ENCODE data around the gene RELT. TPM values are rescaled to one million over a fixed set of nuclear protein-coding genes. Genes with fewer than 3 reads are reported as not detected.

RELT gene, protein sequence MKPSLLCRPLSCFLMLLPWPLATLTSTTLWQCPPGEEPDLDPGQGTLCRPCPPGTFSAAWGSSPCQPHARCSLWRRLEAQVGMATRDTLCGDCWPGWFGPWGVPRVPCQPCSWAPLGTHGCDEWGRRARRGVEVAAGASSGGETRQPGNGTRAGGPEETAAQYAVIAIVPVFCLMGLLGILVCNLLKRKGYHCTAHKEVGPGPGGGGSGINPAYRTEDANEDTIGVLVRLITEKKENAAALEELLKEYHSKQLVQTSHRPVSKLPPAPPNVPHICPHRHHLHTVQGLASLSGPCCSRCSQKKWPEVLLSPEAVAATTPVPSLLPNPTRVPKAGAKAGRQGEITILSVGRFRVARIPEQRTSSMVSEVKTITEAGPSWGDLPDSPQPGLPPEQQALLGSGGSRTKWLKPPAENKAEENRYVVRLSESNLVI
- total RNA-seq (2016; rRNA removed; fragmentation: Illumina TruSeq; extraction: Trizol): 1.6 and 4.7 TPM in 2 replicates
- total RNA-seq (2016; cell fraction: cytosol; rRNA removed; fragmentation: Illumina TruSeq; extraction: Trizol; ENCODE audit: low read depth): 2.8 and 3.4 TPM in 2 replicates
- 1.8 and 4.7 TPM in 2 replicates for total RNA-seq (2016; cell fraction: insoluble cytoplasmic fraction; rRNA removed; fragmentation: Illumina TruSeq; extraction: Trizol)
- total RNA-seq (2016; cell fraction: membrane; rRNA removed; fragmentation: Illumina TruSeq; extraction: Trizol): 4.0 and 4.2 TPM in 2 replicates
- total RNA-seq (2016; cell fraction: nucleus; rRNA removed; fragmentation: Illumina TruSeq; extraction: Trizol): 5.4 TPM in 2 replicates
- 2.5 and 3.5 TPM in 2 replicates for polyA plus RNA-seq (2011; rRNA removed)
- 2.1 and 3.1 TPM in 2 replicates for polyA plus RNA-seq (2011; cell fraction: cytosol; rRNA removed)
- 12.5 and 18.1 TPM in 2 replicates for polyA plus RNA-seq (2011; cell fraction: nucleus; rRNA removed)
- polyA plus RNA-seq (2012): 1.0 and 2.7 TPM in 2 replicates
- polyA plus RNA-seq (2016; cell fraction: cytosol; fragmentation: Illumina TruSeq; extraction: Trizol; ENCODE audit: low read depth): 0.36 and 0.55 TPM in 2 replicates
- polyA plus RNA-seq (2016; cell fraction: insoluble cytoplasmic fraction; fragmentation: Illumina TruSeq; extraction: Trizol; ENCODE audit: low read depth): 1.4 TPM in 2 replicates
- polyA plus RNA-seq (2016; cell fraction: membrane; fragmentation: Illumina TruSeq; extraction: Trizol; ENCODE audit: low read depth): 0.68 and 0.80 TPM in 2 replicates
- 14.8 and 15.4 TPM in 2 replicates for polyA plus RNA-seq (2016; cell fraction: nucleus; fragmentation: Illumina TruSeq; extraction: Trizol; ENCODE audit: insufficient read depth, low read depth)
- 7.0 and 19.1 TPM in 2 replicates for polyA minus RNA-seq (2011; rRNA and poly(A)+ RNA removed; ENCODE audit: low replicate concordance)
- 1.7 and 2.0 TPM in 2 replicates for polyA minus RNA-seq (2011; cell fraction: cytosol; rRNA and poly(A)+ RNA removed)
- 5.2 and 7.6 TPM in 2 replicates for polyA minus RNA-seq (2011; cell fraction: nucleus; rRNA and poly(A)+ RNA removed)
- Bru-seq, nascent RNA: percentile 48 among the genes with signal in this experiment
- BruChase-seq, experiment 1, labeled RNA remaining after a 6-hour chase: percentile 62 among the genes with signal in this experiment
- BruChase-seq, experiment 2, labeled RNA remaining after a 2-hour chase: percentile 62 among the genes with signal in this experiment
- long read RNA-seq, experiment 1, partial matches to known transcripts: 4 of 7 reads
- long read RNA-seq, experiment 1, other reads (novel, unspliced or antisense): 2 of 7 reads
- long read RNA-seq, experiment 2, transcript RELT-201 (11 exons, 3,535 nt): major isoform, 16 of 22 reads
- long read RNA-seq, experiment 2, partial matches to known transcripts: 1 of 22 reads
- long read RNA-seq, experiment 2, other reads (novel, unspliced or antisense): 5 of 22 reads

DNA sequence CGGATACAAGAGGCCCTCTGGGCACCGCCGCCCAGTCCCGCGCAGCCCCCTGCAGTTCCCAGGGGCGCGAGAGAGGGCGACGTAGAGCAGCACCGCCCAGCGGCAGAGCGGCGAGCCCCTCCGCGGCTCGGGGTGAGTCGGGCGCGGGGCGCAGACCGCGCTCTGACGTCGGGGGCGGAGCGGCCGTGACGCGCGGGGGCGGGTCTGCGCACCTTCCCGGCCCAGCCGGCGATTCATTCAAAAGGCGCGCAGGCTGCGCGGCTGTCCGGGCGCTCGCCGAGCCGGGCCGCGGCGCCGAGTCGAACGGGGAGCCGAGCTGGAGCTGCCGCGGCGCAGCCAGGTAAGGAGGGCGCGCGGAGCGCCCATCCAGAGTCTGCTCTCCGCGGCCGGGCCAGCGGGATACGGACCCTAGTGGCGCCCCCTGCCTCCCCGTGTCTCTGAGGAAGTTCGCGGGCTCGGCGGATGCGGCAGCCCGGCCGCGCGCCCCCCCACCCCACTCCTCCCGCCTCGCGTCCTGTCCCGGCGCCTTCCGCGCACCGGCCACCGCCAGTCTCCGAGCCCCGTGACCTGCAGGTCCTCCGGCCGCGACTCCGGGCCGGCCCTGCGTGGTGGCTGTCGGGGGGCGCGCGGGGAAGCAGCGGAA is at the start of gene RELT:
Gene RELT, plus strand, starts transcription at position 240 of the 643 bp plus-strand sequence. CDS start 12,738 bp downstream, outside the sequence.
- DNase-seq (ENCODE audit: low spot score): peak; percentile 73
- ChIA-PET CTCF (ENCODE audit: low intra/inter-chr PET ratio, low total read pairs) (interaction anchor here (1.8 kb wide), 1 partner anchor 17 kb away, joined by 8 read pairs; no protein-coding TSS in a partner anchor), POLR2A (interaction anchor here (0.6 to 2.4 kb wide), 2 partner anchors 67 to 69 kb away, joined by 3 to 8 read pairs; no protein-coding TSS in a partner anchor)
- intact Hi-C loops (cut with micrococcal nuclease; ENCODE audit: unreplicated experiment): loop anchor here (2.0 kb wide), 1 partner anchor 61 kb away; no protein-coding TSS in a partner anchor
- Histone ChIP-seq H3K79me2 (ENCODE audit: insufficient read depth, low read length) (peaks cover 19% of the 10 kb centered on the region), H4K20me1 (ENCODE audit: insufficient read depth, low read length) (no peaks in the 10 kb centered on the region), H3K4me3 (replicated peaks in 1 of 3; ENCODE audit: insufficient read depth in 1 of 3, low read depth in 2 of 3, low read length in 3 of 3) (peak within 1 kb of the TSS; percentile 73 to 87 (median 79)), H3K36me3 (replicated peaks in 1 of 2; ENCODE audit: control insufficient read depth in 1 of 2, insufficient read depth in 2 of 2, low read length in 2 of 2) (no peaks in the 10 kb centered on the region), H3K27ac (ENCODE audit: extremely low read length, insufficient read depth, low read length) (peak within 1 kb of the TSS; percentile 51), H3K9me3 (ENCODE audit: low read length) (no peaks in the 10 kb centered on the region), H2AFZ (ENCODE audit: low read length) (peak within 1 kb of the TSS; percentile 80), H3K27me3 (ENCODE audit: control insufficient read depth in 1 of 2, insufficient read depth in 2 of 2, low read length in 2 of 2) (peaks cover 0 to 7% of the 10 kb centered on the region in 2 experiments; a peak in 1 of 5 replicates), H3K4me2 (ENCODE audit: low read depth, low read length) (peak within 1 kb of the TSS; percentile 98), H3K4me1 (ENCODE audit: insufficient read depth, low read length) (peaks cover 43% of the 10 kb centered on the region), H3K9ac (ENCODE audit: insufficient read depth, low read depth, low read length) (peak within 1 kb of the TSS; percentile 77)
- BruUV-seq (replicated peaks): no TSS peak
- FAIRE-seq: peak; percentile 61
- whole genome bisulfite sequencing (ENCODE audit: low lambda C conversion rate): no CpG with 5 or more reads among the region's 96 CpGs
- in situ Hi-C loops (cut with HindIII; ENCODE audit: extremely low pct_ligation_motif_present, low pct_unique_long_range_greater_than_20kb): no loop called here
- ATAC-seq: peak; percentile 75
- TF ChIP-seq NFE2 (CRISPR knock-in tag; IDR thresholded peaks at IDR 0.05) (no peak), ZNF329 (CRISPR knock-in tag; IDR thresholded peaks at IDR 0.05; ENCODE audit: low read depth) (0 out of 2 replicates have a peak, but pooled peaks have one; percentile 33), CEBPG (CRISPR knock-in tag; IDR thresholded peaks at IDR 0.05) (no peak), DRAP1 (CRISPR knock-in tag; IDR thresholded peaks at IDR 0.05) (peak; percentile 90), ZNF709 (CRISPR knock-in tag; IDR thresholded peaks at IDR 0.05) (peak; percentile 91), ZSCAN25 (CRISPR knock-in tag; IDR thresholded peaks at IDR 0.05) (peak; percentile 44; the same call in 1 of the 2 replicates), ZHX1 (CRISPR knock-in tag; IDR thresholded peaks at IDR 0.05; ENCODE audit: low read depth) (peak; percentile 66; the same call in 1 of the 2 replicates), ZNF615 (CRISPR knock-in tag; IDR thresholded peaks at IDR 0.05; ENCODE audit: borderline replicate concordance) (no peak), ZNF83 (CRISPR knock-in tag; IDR thresholded peaks at IDR 0.05; ENCODE audit: borderline replicate concordance) (no peak), XRCC5 (optimal IDR thresholded peaks at IDR 0.05; ENCODE audit: low read length) (peak; percentile 87), UBTF (CRISPR knock-in tag; IDR thresholded peaks at IDR 0.05) (peak; percentile 81; the same call in 1 of the 2 replicates)
